Amniotic stem cell (primary cell): Measurements from ENCODE around the gene WAPL.

Experiments
- DNase-seq: peaks from one replicate; lab custom pipeline; 2025; lab: John Stamatoyannopoulos, UW

Gene WAPL

DNA sequence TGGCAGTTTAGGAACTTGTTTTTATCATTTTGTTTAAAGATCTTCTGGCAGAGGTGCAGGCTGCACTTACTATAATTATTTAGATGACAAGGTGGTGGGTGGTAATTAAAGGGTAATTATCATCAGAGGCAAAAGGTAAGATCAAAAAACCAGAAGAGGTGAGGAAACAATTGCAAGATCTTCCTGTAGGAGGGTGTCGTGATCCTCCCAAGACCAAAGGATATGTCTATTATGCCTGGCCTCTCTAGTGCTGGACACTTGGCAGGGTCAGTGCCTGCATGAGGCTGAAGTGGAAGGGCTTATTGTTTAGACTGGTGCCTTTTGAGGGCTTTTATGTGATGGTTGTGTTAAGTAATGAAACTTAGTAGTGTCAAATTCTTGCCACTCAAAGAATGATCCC, 1.8 kb upstream of the WAPL start:
- no peak for DNase-seq

DNA sequence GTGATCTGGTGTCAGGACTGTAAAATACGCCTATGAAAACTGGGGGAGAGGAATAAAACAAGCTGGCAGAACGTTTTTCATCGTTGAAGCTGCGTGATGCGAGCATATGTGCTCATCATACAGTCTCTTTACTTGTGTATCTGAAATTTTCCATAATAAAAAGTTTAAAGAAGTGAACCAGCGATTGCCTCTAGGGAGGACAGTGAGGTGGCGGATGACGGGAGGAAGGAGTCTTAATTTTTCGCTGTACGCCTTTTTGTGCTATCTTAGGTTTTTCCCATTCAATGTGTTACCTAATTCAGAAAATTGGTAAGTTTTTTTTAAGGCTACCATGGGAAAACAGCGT, 891 bp upstream of the WAPL start:
- no peak for DNase-seq

DNA sequence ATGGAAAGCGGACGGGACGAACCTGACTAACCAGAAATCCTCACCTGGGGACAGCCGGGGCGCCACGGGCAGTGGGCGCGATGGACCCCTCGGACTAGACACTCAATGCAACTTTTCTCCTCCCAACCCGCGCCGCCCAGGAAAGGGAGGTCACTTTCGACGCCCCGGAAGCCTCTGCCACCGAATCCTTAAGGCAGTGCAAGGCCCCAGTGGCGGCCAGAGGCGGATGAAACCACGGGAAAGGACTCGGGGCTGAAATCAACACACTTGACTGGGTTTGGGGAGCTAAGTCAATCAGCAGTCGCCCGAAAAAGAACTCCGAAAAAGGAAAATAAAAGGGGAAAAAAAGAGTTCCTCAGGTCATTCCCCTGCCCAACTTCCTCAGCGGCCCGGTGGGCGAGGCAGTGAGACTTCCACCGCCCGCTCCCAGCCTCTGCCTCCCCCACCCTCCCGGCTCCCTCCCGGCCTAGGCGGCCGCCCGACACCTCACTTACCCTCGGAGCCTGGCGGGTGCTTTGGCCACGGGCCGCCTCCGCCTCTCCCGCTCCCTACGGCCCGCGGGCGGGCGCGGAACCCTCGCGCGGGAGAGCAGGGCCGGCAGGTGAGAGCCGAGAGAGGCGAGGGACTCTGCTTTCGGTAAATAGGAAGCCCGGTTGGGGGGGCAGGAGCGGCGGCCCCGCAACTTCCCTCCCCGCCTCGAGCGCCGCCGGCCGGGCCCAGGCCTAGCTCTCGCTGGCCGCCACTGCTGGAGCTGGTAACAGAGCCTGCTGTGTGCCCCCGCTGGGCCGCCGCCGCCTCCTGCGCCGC, 518 bp downstream of the WAPL start:
- no peak for DNase-seq

DNA sequence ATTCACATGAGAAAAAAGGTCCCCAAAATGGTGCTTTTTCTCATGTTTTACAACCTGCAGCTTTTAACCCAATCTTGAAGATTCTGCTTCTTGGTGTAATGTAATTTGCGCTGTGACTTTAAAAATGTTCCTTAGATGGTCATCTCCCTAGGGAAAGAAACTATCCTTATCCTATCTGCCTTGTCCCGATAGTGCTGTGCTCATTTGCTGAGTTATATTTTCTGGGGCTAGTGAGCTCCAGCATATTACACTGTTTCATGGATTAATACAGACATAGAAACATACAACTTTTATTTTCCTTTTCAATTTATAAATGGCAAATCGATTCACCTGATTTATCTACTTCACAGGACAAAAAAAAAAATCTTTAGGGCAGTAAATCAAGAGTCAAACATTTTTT, 2.8 kb downstream of the WAPL start:
- no peak for DNase-seq

DNA sequence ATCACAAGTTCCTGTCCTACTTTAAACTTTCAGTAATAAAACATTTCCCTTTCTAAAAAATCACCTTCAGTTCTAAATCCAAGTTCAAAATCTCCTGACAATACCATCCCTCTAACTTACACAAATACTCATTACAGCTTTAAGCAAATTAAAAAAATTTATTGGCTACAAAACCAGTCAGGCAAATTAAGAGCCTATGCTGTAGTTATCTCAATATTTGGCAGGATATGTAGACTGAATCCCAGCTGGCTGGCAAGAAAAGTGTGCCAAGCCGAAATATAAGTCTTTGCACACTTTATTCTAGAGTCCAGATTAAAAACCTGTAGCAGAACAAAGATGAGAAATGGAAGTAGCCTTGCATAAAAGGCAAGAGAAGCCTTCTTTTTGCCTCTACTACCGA, 9.5 kb downstream of the WAPL start:
- no peak for DNase-seq

DNA sequence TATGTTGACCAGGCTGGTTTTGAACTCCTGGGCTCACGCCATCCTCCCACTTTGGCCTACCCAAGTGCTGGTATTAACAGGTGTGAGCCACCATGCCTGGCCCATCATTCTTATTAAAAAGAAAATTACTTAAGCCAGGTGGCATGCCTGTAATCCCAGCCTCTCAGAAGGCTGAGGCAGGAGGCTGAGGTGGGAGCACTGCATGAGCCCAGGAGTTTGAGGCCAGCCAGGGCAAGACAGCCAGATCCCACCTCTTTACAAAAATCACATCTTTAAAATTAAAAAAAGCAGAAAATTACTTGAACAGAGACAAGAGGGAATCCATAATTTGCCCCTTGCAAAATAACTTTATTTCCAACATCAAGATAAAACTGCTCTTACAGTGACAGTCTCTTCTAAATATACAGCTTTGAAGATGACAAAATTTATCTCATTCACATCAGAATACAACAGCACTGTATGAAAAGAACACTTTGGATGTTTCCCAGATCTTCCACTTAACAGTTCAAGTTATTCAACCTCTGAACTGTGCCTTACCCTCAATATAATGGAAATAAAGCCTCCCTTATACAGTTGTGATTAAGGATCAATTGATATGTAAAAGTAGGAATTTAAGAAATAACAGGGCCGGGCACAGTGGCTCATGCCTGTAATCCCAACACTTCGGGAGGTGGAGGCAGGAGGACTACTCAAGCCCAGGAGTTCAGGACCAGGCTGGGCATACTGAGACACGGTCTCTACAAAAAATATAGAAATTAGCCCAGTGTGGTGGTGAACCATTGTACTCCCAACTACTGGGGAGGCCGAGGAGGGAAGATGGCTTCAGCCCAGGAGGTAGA, 10.3 kb downstream of the WAPL start:
- no peak for DNase-seq

DNA sequence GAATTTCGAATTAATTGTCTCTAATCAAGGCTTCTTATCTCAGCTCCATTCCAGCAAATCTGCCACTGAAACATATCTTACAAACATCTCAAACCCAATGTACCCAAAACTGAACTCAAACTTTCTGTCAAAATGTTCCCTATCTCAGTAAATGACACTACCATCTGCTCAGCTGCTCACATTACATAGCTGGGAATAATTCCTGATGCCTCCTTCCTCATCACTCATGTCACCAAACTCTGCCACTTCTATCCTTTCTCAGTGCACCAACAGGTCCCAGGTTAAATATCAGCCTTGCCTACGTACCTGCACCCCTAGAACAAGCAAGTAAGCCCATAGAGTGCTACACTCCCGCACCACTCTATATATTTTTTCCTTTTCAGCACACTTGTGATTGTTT, 12.4 kb downstream of the WAPL start:
- DNase-seq: no peak

DNA sequence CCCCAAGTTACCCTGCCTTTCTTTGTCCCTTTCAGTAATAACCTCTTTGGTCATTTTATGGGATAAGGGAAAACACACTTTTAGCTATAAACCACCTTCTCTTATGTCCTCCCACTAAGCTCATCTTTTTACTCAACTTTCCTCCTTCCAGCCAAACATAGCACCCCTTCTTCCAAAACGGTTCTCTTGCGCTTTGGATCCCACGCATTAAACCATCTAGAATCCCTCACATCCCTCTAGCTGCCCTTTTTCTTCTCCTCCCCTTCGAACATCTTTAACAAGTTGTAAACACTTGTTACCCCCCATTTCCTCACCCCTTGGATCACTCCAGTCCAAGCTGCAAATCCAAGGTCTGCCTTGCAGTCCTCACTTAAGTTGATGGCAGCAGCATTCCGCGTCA, 13.4 kb downstream of the WAPL start:
- DNase-seq: no peak

DNA sequence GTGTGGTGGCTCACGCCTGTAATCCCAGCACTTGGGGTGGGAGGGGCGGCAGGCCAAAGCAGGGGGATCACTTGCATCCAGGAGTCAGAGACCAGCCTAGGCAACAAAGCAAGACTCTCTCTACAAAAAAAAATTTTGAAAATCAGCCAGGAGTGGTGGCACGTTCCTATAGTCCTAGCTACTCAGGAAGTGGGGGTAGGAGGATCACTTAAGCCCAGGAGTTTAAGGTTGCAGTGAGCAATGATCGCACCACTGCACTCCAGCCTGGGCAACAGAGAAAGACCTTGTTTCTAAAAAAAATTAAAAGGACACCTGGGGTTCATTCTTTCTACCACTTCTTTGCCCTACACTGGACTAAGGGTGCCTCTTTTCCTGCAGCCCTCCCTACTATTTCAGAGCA, 15.1 kb downstream of the WAPL start:
- no peak for DNase-seq

DNA sequence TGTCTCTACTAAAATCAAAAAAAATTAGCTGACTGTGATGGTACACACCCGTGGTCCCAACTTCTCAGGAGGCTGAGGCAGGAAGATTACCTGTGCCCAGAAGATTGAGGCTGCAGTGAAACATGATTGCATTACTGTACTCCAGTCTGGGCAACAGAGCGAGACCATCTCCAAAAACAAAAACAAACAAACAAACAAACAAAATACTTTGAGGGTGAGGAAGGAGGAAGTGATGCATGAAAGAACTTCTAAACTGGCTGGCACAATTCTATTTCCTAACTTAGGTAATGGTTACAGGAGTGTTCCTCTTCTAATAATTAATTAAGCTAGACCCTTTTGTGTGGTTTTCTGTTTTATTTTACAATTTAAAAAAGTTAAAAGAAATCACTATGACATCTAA, 15.5 kb downstream of the WAPL start:
- no peak for DNase-seq

DNA sequence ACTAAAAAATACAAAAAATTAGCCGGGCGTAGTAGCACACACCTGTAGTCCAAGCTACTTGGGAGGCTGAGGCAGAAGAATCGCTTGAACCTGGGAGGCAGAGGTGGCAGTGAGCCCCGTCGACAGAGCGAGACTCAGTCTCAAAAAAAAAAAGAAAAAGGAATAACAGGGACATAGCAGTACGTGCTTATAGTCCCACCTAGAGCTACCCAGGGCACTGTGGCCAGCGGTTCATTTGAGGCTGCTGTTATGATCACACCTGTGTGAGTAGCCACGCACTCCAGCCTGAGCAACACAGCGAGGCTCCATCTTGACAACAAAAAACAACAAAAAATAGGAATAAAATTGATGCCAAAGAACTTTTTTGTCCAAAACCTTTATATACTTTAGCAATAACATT, 17.1 kb downstream of the WAPL start:
- no peak for DNase-seq

DNA sequence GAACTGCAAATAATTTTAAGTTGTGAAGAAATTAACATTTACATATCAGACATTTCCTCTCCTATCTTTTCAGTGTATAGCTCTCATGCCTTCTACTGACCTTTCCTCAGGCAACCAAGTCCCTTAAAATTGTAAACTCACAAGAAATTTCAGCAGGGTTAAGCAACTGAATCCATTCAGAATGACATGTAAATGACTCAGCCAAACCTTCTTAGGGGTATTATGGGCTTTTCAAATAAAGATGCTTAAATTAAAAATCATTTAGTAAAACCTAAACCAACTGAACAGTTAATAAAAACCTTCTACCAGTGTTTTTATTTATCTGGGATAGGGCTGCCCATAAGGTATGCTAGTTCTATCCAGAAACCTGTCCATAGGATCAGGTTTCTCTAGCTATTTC, 20.7 kb downstream of the WAPL start:
- DNase-seq: no peak

DNA sequence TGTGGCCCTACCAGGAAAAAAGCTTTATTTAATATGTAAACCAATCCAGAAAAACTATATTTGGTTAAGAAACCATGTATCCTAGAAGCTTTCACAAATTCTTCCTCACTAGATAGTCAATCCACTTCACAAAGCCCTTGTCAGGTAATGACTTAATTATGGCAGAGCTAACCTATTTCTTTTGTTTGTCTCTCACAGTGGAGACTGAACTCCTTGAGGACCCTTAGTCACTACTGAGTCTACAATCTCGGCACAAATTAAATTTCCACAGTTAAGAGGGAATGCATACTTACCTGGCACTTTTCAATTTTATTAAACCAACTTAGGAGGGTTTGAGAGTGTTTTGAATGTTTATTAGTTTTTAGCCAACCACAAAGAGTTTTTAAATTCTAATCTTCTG, 23.0 kb downstream of the WAPL start:
- DNase-seq: no peak

DNA sequence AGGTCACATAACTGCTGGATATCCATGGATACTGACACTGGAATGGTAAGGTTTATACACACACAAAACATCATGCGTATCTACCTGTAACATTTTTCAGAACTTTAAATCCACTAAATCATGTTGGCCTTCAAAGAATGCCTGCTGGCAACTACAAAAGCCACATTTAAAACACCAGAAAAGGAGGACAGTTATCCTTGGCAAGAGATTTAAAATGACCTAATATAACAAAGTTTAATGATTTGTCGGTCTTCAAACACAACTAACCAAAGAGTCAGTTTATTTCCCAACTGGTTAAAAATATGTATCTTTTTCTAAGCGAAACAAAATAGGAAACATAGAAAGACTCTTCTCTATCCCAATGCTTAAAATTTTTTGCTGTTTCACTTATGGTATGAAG, 24.0 kb downstream of the WAPL start:
- no peak for DNase-seq

DNA sequence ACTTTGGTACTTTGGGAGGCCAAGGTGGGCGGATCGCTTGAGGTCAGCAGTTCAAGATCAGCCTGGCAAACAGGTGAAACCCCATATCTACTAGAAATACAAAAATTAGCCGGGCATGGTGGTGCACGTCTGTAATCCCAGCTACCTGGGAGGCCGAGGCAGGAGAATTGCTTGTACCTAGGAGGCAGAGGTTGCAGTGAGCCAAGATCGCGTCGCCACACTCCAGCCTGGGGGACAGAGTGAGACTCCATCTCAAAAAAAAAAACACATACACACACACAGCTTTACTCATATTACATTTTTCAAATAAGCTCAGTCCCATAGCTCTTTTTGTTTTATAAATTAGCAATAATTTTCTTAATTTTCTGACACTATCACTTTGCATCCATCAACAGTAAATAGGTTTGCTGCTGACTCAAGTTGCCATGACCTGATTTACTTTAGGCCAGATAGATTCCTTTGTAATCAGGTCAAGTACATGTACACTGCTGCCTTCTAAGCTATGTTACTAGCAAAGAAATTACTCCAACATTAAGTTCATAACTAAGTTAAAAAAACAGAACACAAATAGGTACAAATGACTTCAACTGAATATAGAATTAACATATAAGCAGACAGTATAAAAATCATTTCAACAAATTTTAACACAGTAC, 31.5 kb downstream of the WAPL start:
- no peak for DNase-seq

DNA sequence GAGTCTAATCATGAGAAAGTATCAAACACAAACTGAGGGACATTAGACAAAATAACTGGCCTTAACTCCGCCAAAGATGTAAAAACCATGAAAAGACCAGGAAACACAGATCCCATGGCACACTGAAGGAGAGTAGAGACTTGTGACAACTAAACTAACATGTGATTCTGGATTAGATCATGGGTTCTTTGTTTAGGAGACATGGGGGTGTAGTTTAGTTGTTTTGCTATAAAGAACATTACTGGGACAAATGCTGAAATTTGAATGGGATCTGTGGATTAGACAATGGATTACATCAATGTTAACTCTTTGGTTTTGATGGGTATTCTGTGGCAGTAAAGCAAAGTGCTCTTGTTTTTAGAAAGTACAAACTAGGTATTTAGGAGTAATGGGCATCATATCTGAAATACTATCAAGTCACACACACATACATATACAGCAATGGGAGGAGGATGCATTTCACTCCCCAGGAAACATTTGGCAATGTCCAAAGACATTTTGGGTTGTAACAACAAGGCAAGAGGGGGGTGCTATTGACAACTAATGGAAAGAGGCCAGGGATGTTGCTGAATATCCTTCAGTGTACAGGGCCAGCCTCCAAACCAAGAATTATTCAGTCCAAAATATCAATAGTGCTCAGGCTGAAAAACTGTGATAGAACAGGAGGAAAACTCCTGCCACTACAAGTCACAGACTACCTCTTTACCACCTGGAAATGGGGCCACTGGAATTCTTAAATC, 32.4 kb downstream of the WAPL start:
- DNase-seq: no peak

DNA sequence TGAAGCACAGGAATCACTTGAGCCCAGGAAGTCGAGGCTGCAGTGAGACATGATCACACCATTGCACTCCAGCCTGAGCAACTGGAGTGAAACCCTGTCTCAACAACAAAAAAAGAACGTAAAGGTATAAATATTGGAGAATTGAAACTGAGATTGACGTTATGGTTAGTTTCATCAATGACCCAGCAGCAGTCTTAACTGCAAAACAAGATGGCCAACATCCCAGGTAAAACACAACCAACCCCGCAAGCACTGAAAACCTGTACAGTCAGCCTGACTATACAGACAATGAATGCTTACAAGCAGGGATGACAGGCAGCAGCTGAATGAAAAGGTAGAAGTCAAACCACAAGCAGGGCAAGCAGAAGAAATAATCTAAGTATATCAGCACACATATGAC, 34.7 kb downstream of the WAPL start:
- DNase-seq: no peak

DNA sequence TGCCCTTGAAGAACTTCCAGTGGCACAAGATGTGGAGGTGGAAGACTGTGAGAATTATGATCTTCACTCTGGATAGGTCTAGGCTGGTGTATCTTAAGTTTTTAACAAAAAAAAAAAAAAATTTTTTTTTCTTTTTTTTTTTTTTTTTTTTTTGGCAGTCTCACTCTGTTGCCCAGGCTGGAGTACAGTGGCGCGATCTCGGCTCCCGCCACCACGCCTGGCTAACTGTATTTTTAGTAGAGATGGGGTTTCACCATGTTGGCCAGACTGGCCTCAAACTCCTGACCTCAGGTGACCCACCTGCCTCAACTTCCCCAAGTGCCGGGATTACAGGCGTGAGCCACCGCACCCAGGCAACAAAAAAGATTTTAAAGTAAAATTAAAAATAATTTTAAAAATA, 37.9 kb downstream of the WAPL start:
- DNase-seq: no peak

DNA sequence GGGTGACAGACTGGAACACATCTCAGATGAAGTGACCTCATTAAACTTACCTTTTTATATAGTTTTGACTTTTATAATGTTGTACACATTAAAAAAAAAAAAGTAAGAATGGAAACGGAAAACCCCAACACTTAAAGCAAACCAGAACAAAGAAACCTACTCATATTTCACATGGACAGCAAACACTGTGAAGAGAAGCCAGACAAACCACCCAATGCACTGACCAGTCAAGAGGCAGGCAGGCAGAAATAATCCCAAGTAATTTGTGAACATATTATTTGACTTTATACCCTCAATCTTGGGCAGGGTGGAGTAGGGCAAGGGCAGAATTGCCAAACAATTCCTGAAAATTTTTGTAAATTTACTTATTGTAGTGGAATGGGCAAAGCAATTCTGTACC, 39.8 kb downstream of the WAPL start:
- no peak for DNase-seq

DNA sequence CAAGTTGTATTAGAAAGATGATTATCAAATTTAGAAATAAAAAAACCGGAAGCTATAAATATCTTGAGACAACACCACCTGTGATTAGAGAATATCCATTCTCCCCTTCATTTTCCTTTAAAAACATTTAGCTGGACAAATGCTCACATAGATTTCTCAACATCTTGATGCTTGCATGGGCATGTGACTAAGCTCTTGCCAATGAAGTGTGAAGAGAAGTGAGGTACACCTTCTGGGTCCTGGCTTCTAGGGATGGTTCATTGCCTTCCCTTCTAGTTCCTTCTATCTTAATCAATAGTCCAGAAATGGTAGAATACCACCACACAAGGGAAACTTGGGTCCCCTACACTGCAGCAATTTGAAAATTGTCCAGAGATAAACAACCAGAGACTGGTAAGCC, 41.0 kb downstream of the WAPL start:
- DNase-seq: no peak

DNA sequence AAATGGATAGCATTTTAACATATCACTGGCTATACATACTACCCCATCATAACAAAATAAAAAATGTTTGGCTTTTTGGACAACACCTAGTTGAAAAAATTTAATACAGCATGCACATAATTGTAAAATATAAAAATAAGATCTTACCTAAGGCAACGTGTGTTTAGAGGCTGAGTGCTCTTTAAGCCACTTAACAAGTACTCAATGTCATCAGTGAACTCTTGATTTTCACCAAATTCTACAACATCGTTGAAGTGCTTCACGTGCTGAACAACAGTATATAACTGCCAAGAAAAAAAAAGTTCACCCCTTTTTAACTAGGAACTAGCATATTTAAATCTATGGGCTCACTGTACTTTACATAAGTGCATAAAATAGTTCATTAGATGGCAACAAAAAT, 49.5 kb downstream of the WAPL start:
- DNase-seq: no peak

DNA sequence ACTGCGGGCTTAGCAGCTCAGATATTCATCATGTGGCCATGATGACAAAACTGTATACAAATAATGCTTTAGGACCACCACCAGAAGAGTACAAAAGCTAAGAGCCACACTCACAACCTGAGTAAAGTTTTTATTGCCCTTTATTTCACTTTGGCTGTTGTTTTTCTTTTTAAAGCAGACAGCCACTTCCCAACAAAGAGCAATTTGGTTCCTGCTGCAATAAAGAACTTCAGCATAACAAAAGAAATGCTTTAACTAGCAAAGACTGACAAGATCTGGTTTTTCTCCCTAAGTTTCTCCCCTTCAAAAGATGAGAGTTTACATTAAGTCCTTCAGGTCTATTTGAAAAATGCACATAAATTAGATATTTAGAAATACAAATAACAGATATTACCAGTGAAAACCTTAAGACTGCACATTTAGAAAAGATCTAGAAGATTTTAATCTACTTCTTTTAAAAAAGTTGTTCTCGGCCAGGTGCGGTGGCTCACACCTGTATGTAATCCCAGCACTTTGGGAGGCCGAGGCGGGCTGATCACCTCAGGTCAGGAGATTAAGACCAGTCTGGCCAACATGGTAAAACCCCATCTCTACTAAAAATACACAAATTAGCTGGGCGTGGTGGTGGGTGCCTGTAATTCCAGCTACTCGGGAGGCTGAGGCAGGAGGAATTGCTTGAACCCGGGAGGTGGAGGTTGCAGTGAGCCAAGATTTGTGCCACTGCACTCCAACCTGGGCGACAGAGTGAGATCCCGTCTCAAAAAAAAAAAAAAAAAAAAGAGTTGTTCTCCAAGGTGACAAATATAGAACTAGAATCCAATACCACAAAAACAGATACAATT, 59.4 kb downstream of the WAPL start:
- no peak for DNase-seq
